IPS-18c (cell line): Measurements from ENCODE around the gene TANGO6.
"Not testable (repeated sequence)": the region's sequence is repeated elsewhere in the genome, so short reads cannot be mapped to it uniquely, and the experiment has no call there.

Experiments used
- H3K4me3 ChIP-seq: 2 replicates; pipeline ENCODE4 v1.7.0; 2013; ENCODE audit warnings: low read depth, mild to moderate bottlenecking, low read length, moderate library complexity; ENCODE audit not compliant: insufficient read depth
- H3K9me3 ChIP-seq: one replicate; pipeline ENCODE4 v1.6.1; 2013; ENCODE audit warnings: mild to moderate bottlenecking, low read length, moderate library complexity; ENCODE audit not compliant: control insufficient read depth, insufficient read depth

The TANGO6 gene

GRCh38 chr16:68978303-68978954 lies 135.1 kb downstream of the TANGO6 start:
- no peak overlapping the region for H3K4me3 ChIP-seq
- no peaks in the 10 kb centered on the region for H3K9me3 ChIP-seq

- no peak overlapping the region for H3K4me3 ChIP-seq
- no peaks in the 10 kb centered on the region for H3K9me3 ChIP-seq
Observed at GRCh38 chr16:68980695-68981315, 137.5 kb downstream of the TANGO6 start.

- H3K9me3 ChIP-seq = no peaks in the 10 kb centered on the region
- H3K4me3 ChIP-seq = no peak overlapping the region
Observed at GRCh38 chr16:68981971-68982370, 138.6 kb downstream of the TANGO6 start.

- no peaks in the 10 kb centered on the region for H3K9me3 ChIP-seq
- no peak overlapping the region for H3K4me3 ChIP-seq
Observed at GRCh38 chr16:68984467-68984866, 141.1 kb downstream of the TANGO6 start.

GRCh38 chr16:68985268-68985667 lies 141.9 kb downstream of the TANGO6 start:
- H3K4me3 ChIP-seq = no peak overlapping the region
- no peaks in the 10 kb centered on the region for H3K9me3 ChIP-seq

- Histone ChIP-seq H3K4me3 (no peak overlapping the region), H3K9me3 (no peaks in the 10 kb centered on the region)
Observed at GRCh38 chr16:68985855-68986254, 142.5 kb downstream of the TANGO6 start.

- Histone ChIP-seq H3K9me3 (no peaks in the 10 kb centered on the region), H3K4me3 (no peak overlapping the region)
Observed at GRCh38 chr16:68987734-68988457, 144.6 kb downstream of the TANGO6 start.

- not testable (repeated sequence) for H3K9me3 ChIP-seq, H3K4me3 ChIP-seq
Observed at GRCh38 chr16:68990172-68990845, 147.0 kb downstream of the TANGO6 start.

- H3K4me3 ChIP-seq = no peak overlapping the region
- H3K9me3 ChIP-seq = no peaks in the 10 kb centered on the region
Observed at GRCh38 chr16:68991075-68991474, 147.7 kb downstream of the TANGO6 start.

- H3K4me3 ChIP-seq = no peak overlapping the region
Observed at GRCh38 chr16:68992521-68992920, 149.2 kb downstream of the TANGO6 start.

GRCh38 chr16:68993456-68993855 lies 150.1 kb downstream of the TANGO6 start:
- Histone ChIP-seq H3K4me3 (no peak overlapping the region), H3K9me3 (no peaks in the 10 kb centered on the region)

More at GRCh38 chr16:68992521-68992920, 149.2 kb downstream of the TANGO6 start:
- H3K9me3 ChIP-seq = no peaks in the 10 kb centered on the region

GRCh38 chr16:68993885-68994284 lies 150.6 kb downstream of the TANGO6 start:
- Histone ChIP-seq H3K9me3 (no peaks in the 10 kb centered on the region), H3K4me3 (no peak overlapping the region)

- no peaks in the 10 kb centered on the region for H3K9me3 ChIP-seq
- H3K4me3 ChIP-seq = no peak overlapping the region
Observed at GRCh38 chr16:68994324-68994723, 151.0 kb downstream of the TANGO6 start.

GRCh38 chr16:68995011-68995504 lies 151.7 kb downstream of the TANGO6 start:
- H3K9me3 ChIP-seq = no peaks in the 10 kb centered on the region
- H3K4me3 ChIP-seq = no peak overlapping the region

GRCh38 chr16:68997564-68997963 lies 154.2 kb downstream of the TANGO6 start:
- Histone ChIP-seq H3K9me3 (no peaks in the 10 kb centered on the region), H3K4me3 (no peak overlapping the region)

- Histone ChIP-seq H3K4me3 (no peak overlapping the region), H3K9me3 (no peaks in the 10 kb centered on the region)
Observed at GRCh38 chr16:68999114-68999513, 155.8 kb downstream of the TANGO6 start.

- Histone ChIP-seq H3K4me3 (no peak overlapping the region), H3K9me3 (no peaks in the 10 kb centered on the region)
Observed at GRCh38 chr16:69003500-69003899, 160.2 kb downstream of the TANGO6 start.
